Measurements from ENCODE around the gene MAP6.

MAP6 gene

GRCh38 chr11:75548595-75549272 lies 120.1 kb downstream of the MAP6 start:
- H2AFZ ChIP-seq (ENCODE audit: low read length) = no peak overlapping the region
- TF ChIP-seq EZH2 (IDR thresholded peaks at IDR 0.05; ENCODE audit: borderline replicate concordance, low read length) (no peak), CTCF (IDR thresholded peaks at IDR 0.05; ENCODE audit: low read length) (no peak)
- H3F3A ChIP-seq (ENCODE audit: insufficient read depth, low read length) = no peaks in the 10 kb centered on the region
- H3K9me2 ChIP-seq (ENCODE audit: low read depth, low read length) = no peaks in the 10 kb centered on the region
- peaks cover 9% of the 10 kb centered on the region; the same call in 1 of the 2 replicates for H3K27me3 ChIP-seq (ENCODE audit: insufficient read depth, low read length)
- no peaks in the 10 kb centered on the region for H3K9me3 ChIP-seq (ENCODE audit: low read length)
- no peak overlapping the region for H3K4me2 ChIP-seq (ENCODE audit: low read length)
- no peaks in the 10 kb centered on the region for H3K36me3 ChIP-seq (ENCODE audit: insufficient read depth, low read length)
- no peaks in the 10 kb centered on the region for H3K4me1 ChIP-seq (ENCODE audit: insufficient read depth, low read length, severe bottlenecking)
- no peaks in the 10 kb centered on the region for H4K20me1 ChIP-seq (ENCODE audit: insufficient read depth, low read length)
- no peak overlapping the region for H3K4me3 ChIP-seq (ENCODE audit: low read depth, low read length, poor library complexity, severe bottlenecking)
- no peak overlapping the region for H3K27ac ChIP-seq (ENCODE audit: low read depth, low read length, poor library complexity, severe bottlenecking)
- H3K9ac ChIP-seq (ENCODE audit: low read length) = no peak overlapping the region
- H3K79me2 ChIP-seq (ENCODE audit: insufficient read depth, low read length) = no peaks in the 10 kb centered on the region

DNA sequence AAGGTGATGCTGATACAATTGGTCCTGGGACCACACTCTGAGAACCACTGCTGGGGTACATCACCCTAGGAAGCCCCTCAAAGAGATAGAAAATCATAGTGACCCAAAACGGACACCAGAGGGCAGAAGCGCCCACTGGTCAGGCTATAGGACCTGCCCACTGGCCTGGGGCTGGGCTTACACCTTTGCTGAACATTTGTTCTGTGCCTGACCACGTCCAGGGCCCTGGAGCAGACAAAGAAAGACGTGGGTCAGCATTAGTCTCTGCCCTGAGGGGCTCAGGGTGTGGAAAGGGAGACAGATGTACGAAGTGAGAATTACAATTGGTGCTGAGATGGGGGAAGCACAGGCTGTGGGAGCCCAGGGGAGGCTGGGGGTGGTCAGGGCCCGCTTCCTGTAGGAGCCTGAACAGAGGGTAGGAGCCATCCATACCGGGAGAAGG lies 121.2 kb downstream of the MAP6 start:
- H3K4me2 ChIP-seq (ENCODE audit: low read length) = no peak overlapping the region
- H3K9me2 ChIP-seq (ENCODE audit: low read depth, low read length) = no peaks in the 10 kb centered on the region
- H3F3A ChIP-seq (ENCODE audit: insufficient read depth, low read length) = no peaks in the 10 kb centered on the region
- no peak overlapping the region for H3K4me3 ChIP-seq (ENCODE audit: low read depth, low read length, poor library complexity, severe bottlenecking)
- no peaks in the 10 kb centered on the region for H4K20me1 ChIP-seq (ENCODE audit: insufficient read depth, low read length)
- H3K4me1 ChIP-seq (ENCODE audit: insufficient read depth, low read length, severe bottlenecking) = no peaks in the 10 kb centered on the region
- H3K36me3 ChIP-seq (ENCODE audit: insufficient read depth, low read length) = no peaks in the 10 kb centered on the region
- no peak overlapping the region for H3K27ac ChIP-seq (ENCODE audit: low read depth, low read length, poor library complexity, severe bottlenecking)
- TF ChIP-seq EZH2 (IDR thresholded peaks at IDR 0.05; ENCODE audit: borderline replicate concordance, low read length) (no peak), CTCF (IDR thresholded peaks at IDR 0.05; ENCODE audit: low read length) (peak; percentile 70)
- no peak overlapping the region for H3K9ac ChIP-seq (ENCODE audit: low read length)
- peaks cover 9% of the 10 kb centered on the region; the same call in 1 of the 2 replicates for H3K27me3 ChIP-seq (ENCODE audit: insufficient read depth, low read length)
- no peaks in the 10 kb centered on the region for H3K79me2 ChIP-seq (ENCODE audit: insufficient read depth, low read length)
- H2AFZ ChIP-seq (ENCODE audit: low read length) = no peak overlapping the region
- H3K9me3 ChIP-seq (ENCODE audit: low read length) = no peaks in the 10 kb centered on the region

GRCh38 chr11:75547177-75547576 lies 121.7 kb downstream of the MAP6 start:
- Histone ChIP-seq H2AFZ (ENCODE audit: low read length) (no peak overlapping the region), H3K9me2 (ENCODE audit: low read depth, low read length) (no peaks in the 10 kb centered on the region), H3K79me2 (ENCODE audit: insufficient read depth, low read length) (no peaks in the 10 kb centered on the region), H3K27ac (ENCODE audit: low read depth, low read length, poor library complexity, severe bottlenecking) (no peak overlapping the region), H4K20me1 (ENCODE audit: insufficient read depth, low read length) (no peaks in the 10 kb centered on the region), H3F3A (ENCODE audit: insufficient read depth, low read length) (no peaks in the 10 kb centered on the region), H3K4me3 (ENCODE audit: low read depth, low read length, poor library complexity, severe bottlenecking) (no peak overlapping the region), H3K4me2 (ENCODE audit: low read length) (no peak overlapping the region), H3K27me3 (ENCODE audit: insufficient read depth, low read length) (peaks cover 9% of the 10 kb centered on the region; the same call in 1 of the 2 replicates), H3K4me1 (ENCODE audit: insufficient read depth, low read length, severe bottlenecking) (no peaks in the 10 kb centered on the region), H3K9ac (ENCODE audit: low read length) (no peak overlapping the region), H3K9me3 (ENCODE audit: low read length) (no peaks in the 10 kb centered on the region), H3K36me3 (ENCODE audit: insufficient read depth, low read length) (no peaks in the 10 kb centered on the region)
- TF ChIP-seq EZH2 (IDR thresholded peaks at IDR 0.05; ENCODE audit: borderline replicate concordance, low read length) = no peak
- no peak for TF ChIP-seq CTCF (IDR thresholded peaks at IDR 0.05; ENCODE audit: low read length)

Data from OCI-LY1 (cell line).